GM18867 (cell line): ENCODE measurements around the gene S100P.
A peak's percentile ranks its signal among the peaks of the same experiment; 100 is the strongest.
"Not testable (repeated sequence)": the region's sequence is repeated elsewhere in the genome, so short reads cannot be mapped to it uniquely, and the experiment has no call there.

Source experiments
- ATAC-seq: cut with Tn5 transposase; IDR thresholded peaks from one replicate; pipeline ENCODE4 v1.9.1; 2021; ENCODE audit warnings: mild to moderate bottlenecking, moderate library complexity; ENCODE audit not compliant: unreplicated experiment

The S100P gene

GRCh38 chr4:6720202-6720699, 26.6 kb downstream of the S100P start:
- ATAC-seq, result peak; percentile 33

GRCh38 chr4:6721121-6721520, 27.4 kb downstream of the S100P start:
- ATAC-seq, result no peak

- no peak for ATAC-seq
Observed at GRCh38 chr4:6722891-6723290, 29.2 kb downstream of the S100P start.

- ATAC-seq, result no peak
Observed at GRCh38 chr4:6723851-6724250, 30.2 kb downstream of the S100P start.

- ATAC-seq, result no peak
Observed at GRCh38 chr4:6724421-6725111, 30.9 kb downstream of the S100P start.

GRCh38 chr4:6725427-6725961, 31.8 kb downstream of the S100P start:
- not testable (repeated sequence) for ATAC-seq

GRCh38 chr4:6727081-6727942, 33.6 kb downstream of the S100P start:
- ATAC-seq, result no peak

- ATAC-seq, result no peak
Observed at GRCh38 chr4:6727943-6728250, 34.2 kb downstream of the S100P start.

GRCh38 chr4:6728320-6729029, 34.8 kb downstream of the S100P start:
- ATAC-seq, result no peak

- ATAC-seq, result no peak
Observed at GRCh38 chr4:6730603-6731317, 37.1 kb downstream of the S100P start.

GRCh38 chr4:6731318-6731675, 37.6 kb downstream of the S100P start:
- ATAC-seq, result no peak

GRCh38 chr4:6731780-6732179, 38.1 kb downstream of the S100P start:
- no peak for ATAC-seq

GRCh38 chr4:6732441-6733357, 39.0 kb downstream of the S100P start:
- ATAC-seq, result no peak

GRCh38 chr4:6733358-6734164, 39.9 kb downstream of the S100P start:
- ATAC-seq, result no peak

- ATAC-seq, result no peak
Observed at GRCh38 chr4:6734165-6734786, 40.6 kb downstream of the S100P start.

GRCh38 chr4:6739920-6740319, 46.2 kb downstream of the S100P start:
- no peak for ATAC-seq

- no peak for ATAC-seq
Observed at GRCh38 chr4:6740347-6740746, 46.7 kb downstream of the S100P start.

- no peak for ATAC-seq
Observed at GRCh38 chr4:6742507-6742906, 48.8 kb downstream of the S100P start.
